Activated T-helper 17 cell treated with anti-CD3 and anti-CD28 coated beads, Interleukin-2, amount 50 U/mL, for 72 hours (primary cell): ENCODE results near the gene RASSF5. TPM values are rescaled to one million over a fixed set of nuclear protein-coding genes. Genes with fewer than 3 reads are reported as not detected.

Source experiments
- ATAC-seq: fragments of 150-1000 bp; cut with Tn5 transposase; replicated peaks from 2 replicates; pipeline ENCODE4 v1.10.0; 2021; ENCODE audit warnings: mild to moderate bottlenecking, moderate library complexity
- H3K27ac Mint-ChIP-seq: one replicate; pipeline ENCODE4 v1.8.0; 2022; ENCODE audit warnings: mixed read lengths
- H3K27me3 Mint-ChIP-seq: one replicate; pipeline ENCODE4 v1.8.0; 2022; ENCODE audit warnings: mixed read lengths
- H3K36me3 Mint-ChIP-seq: one replicate; pipeline ENCODE4 v1.8.0; 2022; ENCODE audit warnings: low read depth, mild to moderate bottlenecking, mixed read lengths
- H3K4me1 Mint-ChIP-seq: one replicate; pipeline ENCODE4 v1.8.0; 2022; ENCODE audit warnings: mixed read lengths
- H3K4me3 Mint-ChIP-seq: one replicate; pipeline ENCODE4 v1.8.0; 2022; ENCODE audit warnings: mild to moderate bottlenecking, mixed read lengths
- H3K9me3 Mint-ChIP-seq: one replicate; pipeline ENCODE4 v1.8.0; 2022; ENCODE audit warnings: mixed read lengths
- total RNA-seq, 2 donors: library from RNA; stranded (reverse); gene quantifications; one replicate each; pipeline ENCODE4 v1.2.3, GENCODE V29; 2022

RASSF5 gene, protein sequence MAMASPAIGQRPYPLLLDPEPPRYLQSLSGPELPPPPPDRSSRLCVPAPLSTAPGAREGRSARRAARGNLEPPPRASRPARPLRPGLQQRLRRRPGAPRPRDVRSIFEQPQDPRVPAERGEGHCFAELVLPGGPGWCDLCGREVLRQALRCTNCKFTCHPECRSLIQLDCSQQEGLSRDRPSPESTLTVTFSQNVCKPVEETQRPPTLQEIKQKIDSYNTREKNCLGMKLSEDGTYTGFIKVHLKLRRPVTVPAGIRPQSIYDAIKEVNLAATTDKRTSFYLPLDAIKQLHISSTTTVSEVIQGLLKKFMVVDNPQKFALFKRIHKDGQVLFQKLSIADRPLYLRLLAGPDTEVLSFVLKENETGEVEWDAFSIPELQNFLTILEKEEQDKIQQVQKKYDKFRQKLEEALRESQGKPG
- total RNA-seq = 100 to 1,000 TPM; 162 to 227 TPM

- H3K4me1 Mint-ChIP-seq = peaks cover 27% of the 10 kb centered on the region
- no peaks in the 10 kb centered on the region for H3K9me3 Mint-ChIP-seq
- H3K27ac Mint-ChIP-seq = peak within 1 kb of the TSS; percentile 70
- peaks cover 20% of the 10 kb centered on the region for H3K27me3 Mint-ChIP-seq
- peak; percentile 71 for ATAC-seq
- H3K4me3 Mint-ChIP-seq = peak within 1 kb of the TSS; percentile 73
- H3K36me3 Mint-ChIP-seq = no peaks in the 10 kb centered on the region
Measured at GRCh38 chr1:206507284-206508129, at the start of gene RASSF5. RASSF5 (plus strand) TSS chr1:206507531; CDS start chr1:206507603, 72 bp downstream.

DNA sequence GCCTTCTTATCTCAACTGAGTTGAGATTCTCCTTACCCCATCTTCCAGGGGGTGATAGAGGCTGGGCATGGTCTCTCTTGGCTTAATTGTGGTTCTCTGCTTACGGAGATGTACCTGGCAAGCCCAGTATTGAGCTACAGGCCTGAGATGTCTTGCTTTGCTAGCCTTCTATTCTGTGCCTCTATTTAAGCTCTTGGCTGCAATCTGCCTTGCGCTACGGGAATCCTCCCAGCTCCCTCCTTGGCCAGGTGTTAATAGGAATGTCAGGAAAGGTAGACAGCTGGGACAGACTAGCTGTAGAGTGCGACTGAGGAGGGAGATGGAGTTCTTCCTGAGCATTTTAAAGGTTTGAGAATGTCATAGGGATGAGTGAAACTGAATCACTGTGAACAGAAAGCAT lies 47.6 kb upstream of the RASSF5 start:
- Mint-ChIP-seq H3K4me3 (no peak overlapping the region), H3K4me1 (peaks cover 24% of the 10 kb centered on the region), H3K27ac (no peak overlapping the region), H3K36me3 (peaks cover 4% of the 10 kb centered on the region), H3K27me3 (no peaks in the 10 kb centered on the region), H3K9me3 (no peaks in the 10 kb centered on the region)
- no peak for ATAC-seq

- no peak for ATAC-seq
- Mint-ChIP-seq H3K4me3 (no peak overlapping the region), H3K27ac (no peak overlapping the region), H3K27me3 (no peaks in the 10 kb centered on the region), H3K36me3 (peaks cover 4% of the 10 kb centered on the region), H3K9me3 (no peaks in the 10 kb centered on the region), H3K4me1 (peaks cover 27% of the 10 kb centered on the region)
Measured at GRCh38 chr1:206460836-206461426, 46.4 kb upstream of the RASSF5 start.

DNA sequence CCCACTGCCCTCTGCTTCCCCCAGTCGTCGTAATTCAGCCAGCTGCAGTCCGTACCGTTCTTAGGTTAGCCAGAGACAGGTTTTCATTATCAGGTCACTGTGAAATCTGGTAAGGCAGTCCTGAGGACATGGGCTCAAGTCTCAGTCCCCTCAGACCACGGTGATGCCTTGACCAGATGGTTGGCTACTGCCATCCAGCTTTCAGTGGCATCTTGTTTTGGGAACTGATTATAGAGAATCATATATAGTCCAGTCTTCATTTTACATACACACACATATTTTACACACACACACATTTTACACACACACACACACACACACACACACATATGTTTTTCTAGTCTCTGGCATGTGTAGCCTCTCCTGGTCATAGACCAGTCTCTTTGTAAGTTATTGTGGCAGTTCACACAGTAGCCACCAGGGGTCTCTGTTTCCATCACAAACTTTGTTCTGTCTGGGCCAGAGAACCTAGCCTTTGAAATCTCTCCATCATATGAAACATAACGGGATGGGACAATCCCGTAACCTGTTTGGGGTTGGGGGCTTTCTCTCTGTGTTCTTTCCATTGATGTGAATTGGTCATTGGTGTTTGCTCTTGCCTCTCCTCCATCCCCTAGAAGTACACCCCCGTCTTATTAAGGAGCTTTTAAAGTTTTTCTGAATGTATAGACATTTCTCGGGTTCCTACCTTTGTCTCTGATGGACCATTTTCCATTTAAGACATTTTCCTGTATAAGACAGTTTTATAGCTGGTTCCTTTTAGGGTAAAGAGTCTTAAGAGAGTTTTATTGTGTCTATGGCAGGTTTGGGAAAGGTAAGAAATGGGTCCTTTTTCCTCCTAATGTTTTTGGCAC lies 45.5 kb upstream of the RASSF5 start:
- Mint-ChIP-seq H3K4me3 (no peak overlapping the region), H3K27ac (peak overlapping the region; percentile 28), H3K27me3 (no peaks in the 10 kb centered on the region), H3K4me1 (peaks cover 35% of the 10 kb centered on the region), H3K9me3 (no peaks in the 10 kb centered on the region), H3K36me3 (peaks cover 4% of the 10 kb centered on the region)
- ATAC-seq = peak; percentile 52

GRCh38 chr1:206463137-206463536 lies 44.2 kb upstream of the RASSF5 start:
- ATAC-seq = peak; percentile 77
- peak overlapping the region; percentile 18 for H3K4me3 Mint-ChIP-seq
- peak overlapping the region; percentile 70 for H3K27ac Mint-ChIP-seq
- H3K27me3 Mint-ChIP-seq = no peaks in the 10 kb centered on the region
- H3K9me3 Mint-ChIP-seq = no peaks in the 10 kb centered on the region
- peaks cover 39% of the 10 kb centered on the region for H3K4me1 Mint-ChIP-seq
- peaks cover 4% of the 10 kb centered on the region for H3K36me3 Mint-ChIP-seq

GRCh38 chr1:206463911-206464310 lies 43.4 kb upstream of the RASSF5 start:
- Mint-ChIP-seq H3K9me3 (no peaks in the 10 kb centered on the region), H3K4me3 (peak overlapping the region; percentile 18), H3K27ac (peak overlapping the region; percentile 70), H3K4me1 (peaks cover 44% of the 10 kb centered on the region), H3K27me3 (no peaks in the 10 kb centered on the region), H3K36me3 (peaks cover 4% of the 10 kb centered on the region)
- no peak for ATAC-seq

DNA sequence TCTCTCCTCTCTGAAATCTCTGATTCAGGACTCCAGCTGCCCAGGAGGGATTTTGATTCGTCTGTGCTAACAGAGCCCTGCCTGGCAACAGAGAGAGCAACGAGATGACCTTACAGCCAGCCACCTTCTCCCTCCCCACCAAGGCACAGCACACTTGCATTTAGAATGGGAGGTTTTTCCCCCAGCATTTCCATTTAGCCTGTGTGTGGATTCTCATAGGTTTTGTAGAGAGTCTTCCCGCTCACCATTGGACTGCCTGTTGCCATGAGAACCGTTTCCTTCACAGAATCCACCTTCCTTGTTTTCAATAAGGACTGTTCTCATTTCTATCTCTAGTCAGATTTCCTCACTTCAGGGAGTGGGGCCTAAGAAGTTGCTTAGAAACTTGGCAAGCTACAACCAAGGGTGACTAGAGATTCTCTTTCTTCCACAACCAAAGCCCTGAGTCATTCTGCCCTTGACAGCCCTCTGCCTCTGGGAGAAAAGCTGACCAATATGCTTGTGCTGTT lies 42.8 kb upstream of the RASSF5 start:
- no peaks in the 10 kb centered on the region for H3K9me3 Mint-ChIP-seq
- H3K27ac Mint-ChIP-seq = peak overlapping the region; percentile 78
- peak; percentile 45 for ATAC-seq
- no peak overlapping the region for H3K4me3 Mint-ChIP-seq
- no peaks in the 10 kb centered on the region for H3K27me3 Mint-ChIP-seq
- H3K4me1 Mint-ChIP-seq = peaks cover 44% of the 10 kb centered on the region
- peaks cover 4% of the 10 kb centered on the region for H3K36me3 Mint-ChIP-seq

DNA sequence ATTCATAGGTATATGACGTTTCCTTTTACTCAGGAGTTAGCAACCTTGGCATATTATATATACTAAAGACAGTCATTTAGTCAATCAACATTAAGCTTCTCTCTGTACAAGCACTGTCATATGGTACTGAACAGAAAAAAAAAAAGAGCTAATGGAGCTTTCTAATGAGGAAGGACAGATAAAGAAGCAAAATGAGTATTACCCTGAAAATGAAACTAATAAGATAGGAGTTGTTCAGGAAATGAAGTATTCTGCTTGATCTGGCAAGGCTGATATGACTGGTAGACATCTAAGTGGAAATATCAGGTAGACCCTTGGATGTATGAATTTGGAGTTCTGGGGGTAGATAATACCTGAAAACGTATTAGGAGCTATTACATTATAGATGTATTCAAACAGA lies 41.4 kb upstream of the RASSF5 start:
- Mint-ChIP-seq H3K27ac (peak overlapping the region; percentile 78), H3K9me3 (no peaks in the 10 kb centered on the region), H3K4me1 (peaks cover 52% of the 10 kb centered on the region), H3K36me3 (peaks cover 4% of the 10 kb centered on the region), H3K4me3 (peak overlapping the region; percentile 95), H3K27me3 (no peaks in the 10 kb centered on the region)
- peak; percentile 11 for ATAC-seq

GRCh38 chr1:206466840-206467649 lies 40.3 kb upstream of the RASSF5 start:
- H3K36me3 Mint-ChIP-seq = peaks cover 7% of the 10 kb centered on the region
- H3K27me3 Mint-ChIP-seq = no peaks in the 10 kb centered on the region
- H3K9me3 Mint-ChIP-seq = no peaks in the 10 kb centered on the region
- no peak for ATAC-seq
- peak overlapping the region; percentile 78 for H3K27ac Mint-ChIP-seq
- H3K4me1 Mint-ChIP-seq = peaks cover 53% of the 10 kb centered on the region
- peak overlapping the region; percentile 95 for H3K4me3 Mint-ChIP-seq

GRCh38 chr1:206467915-206468314 lies 39.4 kb upstream of the RASSF5 start:
- peaks cover 59% of the 10 kb centered on the region for H3K4me1 Mint-ChIP-seq
- ATAC-seq = no peak
- H3K27ac Mint-ChIP-seq = peak overlapping the region; percentile 78
- H3K36me3 Mint-ChIP-seq = peaks cover 12% of the 10 kb centered on the region
- H3K4me3 Mint-ChIP-seq = peak overlapping the region; percentile 95
- no peaks in the 10 kb centered on the region for H3K9me3 Mint-ChIP-seq
- no peaks in the 10 kb centered on the region for H3K27me3 Mint-ChIP-seq

GRCh38 chr1:206468571-206468970 lies 38.8 kb upstream of the RASSF5 start:
- Mint-ChIP-seq H3K4me3 (peak overlapping the region; percentile 95), H3K4me1 (peaks cover 60% of the 10 kb centered on the region), H3K27ac (peak overlapping the region; percentile 78), H3K36me3 (peaks cover 18% of the 10 kb centered on the region), H3K27me3 (no peaks in the 10 kb centered on the region), H3K9me3 (no peaks in the 10 kb centered on the region)
- ATAC-seq = no peak

DNA sequence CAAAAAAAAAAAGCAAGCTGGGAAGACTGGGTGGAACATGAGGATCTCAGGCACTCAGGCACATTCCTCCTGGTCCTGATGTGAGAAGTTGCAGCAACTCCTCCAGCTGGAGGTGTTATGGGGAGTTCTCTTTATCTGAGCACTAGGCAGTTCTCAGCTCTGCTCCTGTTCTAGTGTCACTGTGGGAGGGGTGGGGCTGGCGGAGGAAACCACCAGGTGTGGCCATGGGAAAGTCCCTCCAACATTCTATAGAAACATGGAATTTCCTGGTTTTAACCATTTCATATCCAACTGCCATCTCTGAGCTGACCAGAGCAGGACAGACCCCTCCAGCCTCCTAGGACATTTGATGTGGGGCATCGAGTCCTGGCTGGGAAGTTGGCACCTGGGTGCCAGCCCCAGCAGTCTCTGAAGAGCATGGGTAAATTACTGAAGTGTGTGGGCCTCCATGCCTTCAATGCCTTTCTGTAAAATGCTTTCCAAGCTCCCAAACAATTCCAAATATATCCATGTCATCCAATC lies 37.9 kb upstream of the RASSF5 start:
- peaks cover 26% of the 10 kb centered on the region for H3K36me3 Mint-ChIP-seq
- peak overlapping the region; percentile 90 for H3K27ac Mint-ChIP-seq
- no peaks in the 10 kb centered on the region for H3K27me3 Mint-ChIP-seq
- no peak for ATAC-seq
- H3K4me1 Mint-ChIP-seq = peaks cover 59% of the 10 kb centered on the region
- H3K4me3 Mint-ChIP-seq = peak overlapping the region; percentile 95
- no peaks in the 10 kb centered on the region for H3K9me3 Mint-ChIP-seq
